Measurements from ENCODE around the gene SLC22A13.
"Not testable (repeated sequence)": the region's sequence is repeated elsewhere in the genome, so short reads cannot be mapped to it uniquely, and the experiment has no call there.

Gene SLC22A13

DNA sequence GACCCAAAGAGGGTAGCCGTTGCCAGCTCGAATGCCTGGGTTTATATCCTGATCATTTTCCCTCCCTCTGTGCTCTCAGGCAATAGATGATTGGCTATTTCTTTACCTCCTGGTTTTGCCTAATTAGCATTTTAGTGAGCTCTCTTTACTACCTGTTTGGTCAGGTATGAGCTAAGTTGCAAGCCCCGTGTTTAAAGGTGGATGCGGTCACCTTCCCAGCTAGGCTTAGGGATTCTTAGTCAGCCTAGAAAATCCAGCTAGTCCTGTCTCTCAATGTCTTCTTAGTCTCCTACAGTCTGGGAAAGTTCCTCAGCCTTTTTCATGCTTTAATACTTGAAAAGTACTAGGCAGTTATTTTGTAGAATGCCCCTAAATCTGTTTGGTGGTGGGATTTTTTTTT, 31.4 kb downstream of the SLC22A13 start:
- not testable (repeated sequence) for H3K27me3 ChIP-seq (replicated peaks; ENCODE audit: control insufficient read depth, insufficient read depth, low read length, poor library complexity, severe bottlenecking); H3K4me3 ChIP-seq (ENCODE audit: insufficient read depth, low read depth, low read length, poor library complexity, severe bottlenecking); H3K27ac ChIP-seq (ENCODE audit: insufficient read depth, low read length, poor library complexity, severe bottlenecking); H3K4me1 ChIP-seq (ENCODE audit: control insufficient read depth, insufficient read depth, low read length, poor library complexity, severe bottlenecking); H3K9me3 ChIP-seq (ENCODE audit: control insufficient read depth, low read length); H3K36me3 ChIP-seq (ENCODE audit: control insufficient read depth, insufficient read depth, low read length); DNase-seq

DNA sequence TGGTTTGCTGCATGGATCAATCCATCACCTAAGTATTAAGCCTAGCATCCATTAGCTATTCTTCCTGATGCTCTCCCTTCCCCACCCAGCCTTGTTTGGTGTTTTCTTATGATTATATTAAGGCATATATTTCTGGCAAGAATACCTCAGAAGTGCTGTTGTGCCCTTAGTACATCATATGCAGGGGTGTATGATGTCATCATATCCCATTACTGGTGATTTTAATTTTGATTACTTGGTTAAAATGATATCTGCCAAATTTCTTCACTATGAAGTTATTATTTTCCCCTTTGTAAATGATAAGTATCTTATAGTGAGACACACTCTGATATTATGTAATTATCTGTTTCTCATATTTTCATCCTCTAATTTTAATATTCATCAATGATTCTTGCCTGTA, 31.9 kb downstream of the SLC22A13 start:
- Histone ChIP-seq H3K4me1 (ENCODE audit: control insufficient read depth, insufficient read depth, low read length, poor library complexity, severe bottlenecking) (no peaks in the 10 kb centered on the region), H3K27me3 (replicated peaks; ENCODE audit: control insufficient read depth, insufficient read depth, low read length, poor library complexity, severe bottlenecking) (no peaks in the 10 kb centered on the region), H3K9me3 (ENCODE audit: control insufficient read depth, low read length) (no peaks in the 10 kb centered on the region), H3K36me3 (ENCODE audit: control insufficient read depth, insufficient read depth, low read length) (no peaks in the 10 kb centered on the region), H3K27ac (ENCODE audit: insufficient read depth, low read length, poor library complexity, severe bottlenecking) (no peak overlapping the region), H3K4me3 (ENCODE audit: insufficient read depth, low read depth, low read length, poor library complexity, severe bottlenecking) (no peak overlapping the region)
- DNase-seq, result no peak

DNA sequence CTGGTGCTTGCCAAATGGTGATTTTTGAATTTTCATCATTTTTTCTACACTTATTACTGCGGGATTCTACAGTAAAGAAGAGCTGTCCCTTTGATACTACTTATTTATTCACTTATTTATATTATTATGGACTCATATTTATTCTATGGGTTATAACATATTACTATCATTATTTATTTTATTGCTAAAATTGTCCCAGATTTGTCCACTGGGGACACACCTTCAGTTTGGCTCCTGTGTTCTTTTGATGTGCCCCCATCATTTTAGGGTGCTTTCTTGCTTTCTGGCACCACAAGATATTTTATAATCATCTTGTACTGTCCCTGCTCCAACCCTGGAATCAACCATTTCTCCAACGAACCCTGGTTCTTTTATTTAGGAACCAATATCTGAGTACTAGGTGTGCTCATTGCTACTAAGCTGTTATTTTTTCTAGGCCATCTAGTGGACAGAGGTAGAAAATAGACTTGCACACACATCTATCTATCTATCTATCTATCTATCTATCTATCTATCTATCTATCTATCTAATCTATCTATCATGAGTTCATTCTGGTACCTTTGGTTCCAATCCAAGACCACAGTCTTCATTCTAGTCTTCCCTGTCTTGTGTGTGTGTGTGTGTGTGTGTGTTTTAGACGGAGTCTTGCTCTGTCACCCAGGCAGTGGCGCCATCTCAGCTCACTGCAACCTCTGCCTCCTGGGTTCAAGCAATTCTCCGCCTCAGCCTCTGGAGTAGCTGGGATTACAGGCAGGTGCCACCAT, 32.5 kb downstream of the SLC22A13 start:
- Histone ChIP-seq H3K36me3 (ENCODE audit: control insufficient read depth, insufficient read depth, low read length) (no peaks in the 10 kb centered on the region), H3K4me3 (ENCODE audit: insufficient read depth, low read depth, low read length, poor library complexity, severe bottlenecking) (no peak overlapping the region), H3K27ac (ENCODE audit: insufficient read depth, low read length, poor library complexity, severe bottlenecking) (no peak overlapping the region), H3K4me1 (ENCODE audit: control insufficient read depth, insufficient read depth, low read length, poor library complexity, severe bottlenecking) (no peaks in the 10 kb centered on the region), H3K27me3 (replicated peaks; ENCODE audit: control insufficient read depth, insufficient read depth, low read length, poor library complexity, severe bottlenecking) (no peaks in the 10 kb centered on the region), H3K9me3 (ENCODE audit: control insufficient read depth, low read length) (no peaks in the 10 kb centered on the region)
- DNase-seq, result no peak

DNA sequence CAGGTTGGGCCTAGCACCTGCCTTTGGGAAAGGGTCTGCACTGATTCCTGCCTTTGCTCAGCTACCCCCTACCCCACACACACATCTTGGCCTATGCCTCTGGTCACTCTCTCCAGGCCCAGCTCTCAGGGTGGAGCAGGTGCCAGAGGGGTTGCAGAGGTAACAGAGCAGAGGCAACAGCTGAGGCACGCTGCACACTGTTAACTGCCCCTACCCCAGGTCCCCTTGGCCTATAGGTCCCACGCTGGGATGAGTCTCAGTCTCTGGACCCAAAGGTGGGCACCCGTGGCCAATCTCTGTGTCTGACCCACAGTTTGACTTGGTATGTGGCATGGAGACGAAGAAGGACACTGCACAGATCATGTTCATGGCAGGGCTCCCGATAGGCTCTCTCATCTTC, 41.3 kb downstream of the SLC22A13 start:
- Histone ChIP-seq H3K4me1 (ENCODE audit: control insufficient read depth, insufficient read depth, low read length, poor library complexity, severe bottlenecking) (no peaks in the 10 kb centered on the region), H3K4me3 (ENCODE audit: insufficient read depth, low read depth, low read length, poor library complexity, severe bottlenecking) (no peak overlapping the region), H3K9me3 (ENCODE audit: control insufficient read depth, low read length) (no peaks in the 10 kb centered on the region), H3K27ac (ENCODE audit: insufficient read depth, low read length, poor library complexity, severe bottlenecking) (no peak overlapping the region), H3K36me3 (ENCODE audit: control insufficient read depth, insufficient read depth, low read length) (no peaks in the 10 kb centered on the region), H3K27me3 (replicated peaks; ENCODE audit: control insufficient read depth, insufficient read depth, low read length, poor library complexity, severe bottlenecking) (no peaks in the 10 kb centered on the region)
- no peak for DNase-seq

DNA sequence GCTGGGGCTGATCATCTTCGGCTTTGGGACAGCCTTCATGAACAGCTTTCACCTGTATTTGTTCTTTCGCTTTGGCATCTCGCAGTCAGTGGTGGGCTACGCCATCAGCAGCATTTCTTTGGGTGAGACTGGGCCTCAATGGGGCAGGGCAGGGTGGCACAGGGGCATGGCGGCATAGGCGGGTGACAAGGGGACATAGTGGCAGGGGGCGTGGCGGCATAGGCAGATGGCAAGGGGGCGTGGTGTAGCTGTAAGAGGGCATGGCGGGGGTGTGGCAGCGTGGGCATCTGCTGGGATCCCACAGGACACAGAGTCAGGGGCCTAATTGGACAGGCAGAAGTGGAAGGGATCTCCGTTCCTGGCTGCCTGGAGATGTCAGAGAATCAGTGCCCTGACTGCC, 42.0 kb downstream of the SLC22A13 start:
- no peaks in the 10 kb centered on the region for H3K4me1 ChIP-seq (ENCODE audit: control insufficient read depth, insufficient read depth, low read length, poor library complexity, severe bottlenecking)
- H3K4me3 ChIP-seq (ENCODE audit: insufficient read depth, low read depth, low read length, poor library complexity, severe bottlenecking), result no peak overlapping the region
- H3K9me3 ChIP-seq (ENCODE audit: control insufficient read depth, low read length), result no peaks in the 10 kb centered on the region
- no peaks in the 10 kb centered on the region for H3K27me3 ChIP-seq (replicated peaks; ENCODE audit: control insufficient read depth, insufficient read depth, low read length, poor library complexity, severe bottlenecking)
- DNase-seq, result no peak
- no peak overlapping the region for H3K27ac ChIP-seq (ENCODE audit: insufficient read depth, low read length, poor library complexity, severe bottlenecking)
- no peaks in the 10 kb centered on the region for H3K36me3 ChIP-seq (ENCODE audit: control insufficient read depth, insufficient read depth, low read length)

DNA sequence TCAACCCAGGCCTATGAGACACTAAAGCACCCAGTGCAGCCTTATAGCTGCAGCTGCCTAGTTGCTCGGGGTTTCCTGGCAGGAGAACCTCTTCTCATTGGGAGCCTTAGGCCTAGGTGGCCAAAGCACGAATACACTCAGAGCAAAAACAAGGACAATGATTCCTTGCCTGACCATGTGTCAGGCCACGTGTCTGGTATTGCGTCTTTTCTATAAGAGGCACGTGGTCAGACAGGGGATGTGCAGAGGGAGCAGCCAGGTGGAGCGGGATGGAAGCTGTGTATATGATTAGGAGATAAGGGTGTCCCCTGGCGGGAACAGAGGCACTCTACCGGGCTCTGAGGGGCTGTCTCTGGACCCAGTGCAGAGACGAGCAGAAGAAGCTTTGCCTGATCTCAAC, 42.8 kb downstream of the SLC22A13 start:
- Histone ChIP-seq H3K36me3 (ENCODE audit: control insufficient read depth, insufficient read depth, low read length) (no peaks in the 10 kb centered on the region), H3K27me3 (replicated peaks; ENCODE audit: control insufficient read depth, insufficient read depth, low read length, poor library complexity, severe bottlenecking) (no peaks in the 10 kb centered on the region), H3K27ac (ENCODE audit: insufficient read depth, low read length, poor library complexity, severe bottlenecking) (no peak overlapping the region), H3K4me3 (ENCODE audit: insufficient read depth, low read depth, low read length, poor library complexity, severe bottlenecking) (no peak overlapping the region), H3K9me3 (ENCODE audit: control insufficient read depth, low read length) (no peaks in the 10 kb centered on the region), H3K4me1 (ENCODE audit: control insufficient read depth, insufficient read depth, low read length, poor library complexity, severe bottlenecking) (no peaks in the 10 kb centered on the region)
- DNase-seq, result no peak

DNA sequence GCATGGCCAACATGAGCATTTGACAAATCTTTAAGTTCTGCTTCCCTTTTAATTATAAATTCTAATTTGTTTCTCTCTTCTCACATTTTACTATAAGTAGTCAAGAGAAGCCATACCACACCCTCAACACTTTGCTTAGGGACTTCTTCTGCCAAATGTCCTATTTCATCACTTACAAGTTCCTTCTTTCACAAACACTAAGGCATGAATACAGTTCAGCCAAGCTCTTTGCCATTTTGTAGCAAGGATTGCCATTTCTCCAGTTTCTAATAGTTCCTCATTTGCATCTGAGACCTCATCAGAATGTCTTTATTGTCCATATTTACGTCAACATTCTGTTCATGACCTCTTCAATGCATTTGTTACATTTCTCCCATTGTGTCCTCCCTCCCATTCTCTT, 45.9 kb downstream of the SLC22A13 start:
- no peaks in the 10 kb centered on the region for H3K36me3 ChIP-seq (ENCODE audit: control insufficient read depth, insufficient read depth, low read length)
- H3K27ac ChIP-seq (ENCODE audit: insufficient read depth, low read length, poor library complexity, severe bottlenecking), result no peak overlapping the region
- H3K4me1 ChIP-seq (ENCODE audit: control insufficient read depth, insufficient read depth, low read length, poor library complexity, severe bottlenecking), result no peaks in the 10 kb centered on the region
- no peaks in the 10 kb centered on the region for H3K27me3 ChIP-seq (replicated peaks; ENCODE audit: control insufficient read depth, insufficient read depth, low read length, poor library complexity, severe bottlenecking)
- no peak for DNase-seq
- H3K4me3 ChIP-seq (ENCODE audit: insufficient read depth, low read depth, low read length, poor library complexity, severe bottlenecking), result no peak overlapping the region
- no peaks in the 10 kb centered on the region for H3K9me3 ChIP-seq (ENCODE audit: control insufficient read depth, low read length)

DNA sequence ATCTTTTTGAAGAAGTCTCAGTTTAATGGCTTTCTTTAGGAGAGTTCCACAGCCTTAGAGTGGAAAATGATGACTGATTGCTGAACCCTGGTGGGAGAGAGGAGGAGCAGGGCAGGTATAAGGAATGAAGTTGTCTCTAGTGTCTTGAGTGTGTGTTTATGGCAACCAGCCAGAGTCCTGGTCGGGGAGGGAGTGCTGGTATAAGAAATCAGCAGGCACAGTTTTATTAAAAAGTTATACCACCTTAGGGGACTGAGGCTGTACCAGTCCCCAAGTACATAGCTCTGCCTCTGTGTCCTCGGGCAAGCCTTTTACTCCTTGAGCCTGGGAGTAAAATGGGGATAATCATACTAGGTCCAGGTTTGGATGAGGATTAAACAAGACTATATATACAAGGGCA, 46.3 kb downstream of the SLC22A13 start:
- Histone ChIP-seq H3K27me3 (replicated peaks; ENCODE audit: control insufficient read depth, insufficient read depth, low read length, poor library complexity, severe bottlenecking) (no peaks in the 10 kb centered on the region), H3K36me3 (ENCODE audit: control insufficient read depth, insufficient read depth, low read length) (no peaks in the 10 kb centered on the region), H3K27ac (ENCODE audit: insufficient read depth, low read length, poor library complexity, severe bottlenecking) (no peak overlapping the region), H3K4me3 (ENCODE audit: insufficient read depth, low read depth, low read length, poor library complexity, severe bottlenecking) (no peak overlapping the region), H3K4me1 (ENCODE audit: control insufficient read depth, insufficient read depth, low read length, poor library complexity, severe bottlenecking) (no peaks in the 10 kb centered on the region), H3K9me3 (ENCODE audit: control insufficient read depth, low read length) (no peaks in the 10 kb centered on the region)
- DNase-seq, result no peak

DNA sequence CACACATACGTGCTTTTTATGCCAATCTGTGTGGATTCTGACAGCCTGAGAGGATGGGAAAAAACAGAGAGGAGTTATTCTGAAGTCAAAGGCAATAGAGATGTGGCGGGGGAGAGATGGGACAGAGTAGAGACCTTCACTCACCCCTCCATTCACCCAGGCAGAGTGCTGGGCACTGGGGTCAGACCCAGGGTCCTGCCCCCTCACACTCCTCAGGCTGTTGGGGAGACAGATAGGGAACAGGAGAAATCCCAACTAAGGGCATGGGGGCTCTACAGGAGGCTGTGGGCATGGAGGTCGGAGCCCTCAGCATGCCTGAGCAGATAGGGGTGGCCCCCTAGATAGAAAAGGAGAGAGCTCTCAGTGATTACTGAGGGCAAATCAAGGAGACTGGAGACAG, 46.7 kb downstream of the SLC22A13 start:
- Histone ChIP-seq H3K9me3 (ENCODE audit: control insufficient read depth, low read length) (no peaks in the 10 kb centered on the region), H3K36me3 (ENCODE audit: control insufficient read depth, insufficient read depth, low read length) (no peaks in the 10 kb centered on the region), H3K27me3 (replicated peaks; ENCODE audit: control insufficient read depth, insufficient read depth, low read length, poor library complexity, severe bottlenecking) (no peaks in the 10 kb centered on the region), H3K4me3 (ENCODE audit: insufficient read depth, low read depth, low read length, poor library complexity, severe bottlenecking) (no peak overlapping the region), H3K4me1 (ENCODE audit: control insufficient read depth, insufficient read depth, low read length, poor library complexity, severe bottlenecking) (no peaks in the 10 kb centered on the region), H3K27ac (ENCODE audit: insufficient read depth, low read length, poor library complexity, severe bottlenecking) (no peak overlapping the region)
- DNase-seq, result no peak

DNA sequence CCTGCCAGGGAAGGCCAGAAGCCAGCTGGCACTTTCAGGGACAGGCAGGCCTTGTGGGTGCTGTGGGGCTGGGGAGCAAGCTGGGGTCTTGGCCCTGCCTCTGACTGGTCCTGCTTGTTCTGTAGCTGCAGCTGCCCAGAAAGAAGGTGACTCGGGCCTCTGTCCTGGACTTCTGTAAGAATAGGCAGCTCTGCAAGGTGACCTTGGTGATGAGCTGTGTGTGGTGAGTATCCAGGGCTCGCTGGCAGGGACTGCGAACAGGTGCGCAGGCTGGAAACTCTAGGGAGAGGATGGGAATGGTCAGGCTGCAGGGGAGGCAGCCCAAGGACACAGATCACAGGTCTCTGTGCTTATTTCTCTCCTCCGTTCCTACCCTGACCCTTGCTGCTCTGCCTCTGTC, 47.7 kb downstream of the SLC22A13 start:
- DNase-seq, result no peak
- no peak overlapping the region for H3K27ac ChIP-seq (ENCODE audit: insufficient read depth, low read length, poor library complexity, severe bottlenecking)
- no peaks in the 10 kb centered on the region for H3K36me3 ChIP-seq (ENCODE audit: control insufficient read depth, insufficient read depth, low read length)
- H3K9me3 ChIP-seq (ENCODE audit: control insufficient read depth, low read length), result no peaks in the 10 kb centered on the region
- H3K4me1 ChIP-seq (ENCODE audit: control insufficient read depth, insufficient read depth, low read length, poor library complexity, severe bottlenecking), result no peaks in the 10 kb centered on the region
- H3K27me3 ChIP-seq (replicated peaks; ENCODE audit: control insufficient read depth, insufficient read depth, low read length, poor library complexity, severe bottlenecking), result no peaks in the 10 kb centered on the region
- H3K4me3 ChIP-seq (ENCODE audit: insufficient read depth, low read depth, low read length, poor library complexity, severe bottlenecking), result no peak overlapping the region

All from effector memory CD4-positive, alpha-beta T cell (primary cell).